OCI-LY3 (cell line): ENCODE data around the gene RPS24.

Experiments used
- H2AFZ ChIP-seq: fragments of 200-600, 300-600 bp; shearing (Covaris generic); 2 replicates; pipeline ENCODE4 v1.6.0; 2014; ENCODE audit warnings: antibody characterized with exemption, low read depth, low read length
- H3K27ac ChIP-seq: fragments of 200-600, 300-600 bp; sonication (generic); 2 replicates; pipeline ENCODE4 v1.5.1; 2014; ENCODE audit warnings: mild to moderate bottlenecking, low read length, moderate library complexity, mixed read lengths
- H3K27me3 ChIP-seq: fragments of 200-600, 300-600 bp; sonication (generic); 2 replicates; pipeline ENCODE4 v1.6.1; 2014; ENCODE audit warnings: low read depth, low read length, mixed read lengths
- H3K36me3 ChIP-seq: fragments of 200-600, 300-600 bp; sonication (generic); replicated peaks from 2 replicates; pipeline ENCODE3; 2014; ENCODE audit warnings: low read depth, low read length, mixed read lengths
- H3K4me1 ChIP-seq: fragments of 300-600, 200-600 bp; sonication (generic); 2 replicates; pipeline ENCODE4 v1.6.1; 2014; ENCODE audit warnings: low read length, mixed read lengths
- H3K4me2 ChIP-seq: fragments of 200-600, 300-600 bp; sonication (generic); 2 replicates; pipeline ENCODE4 v1.6.1; 2014; ENCODE audit warnings: low read length, mixed read lengths
- H3K4me3 ChIP-seq: fragments of 300-600, 200-600 bp; sonication (generic); 2 replicates; pipeline ENCODE4 v1.5.1; 2014; ENCODE audit warnings: antibody characterized with exemption, mild to moderate bottlenecking, low read length, moderate library complexity
- H3K79me2 ChIP-seq: fragments of 300-600, 200-600 bp; shearing (Covaris generic); 2 replicates; pipeline ENCODE4 v1.6.1; 2014; ENCODE audit warnings: mild to moderate bottlenecking, low read length, mixed read lengths
- H3K9ac ChIP-seq: fragments of 300-600, 200-600 bp; shearing (Covaris generic); 2 replicates; pipeline ENCODE4 v1.6.0; 2014; ENCODE audit warnings: mild to moderate bottlenecking, low read length, moderate library complexity
- H3K9me3 ChIP-seq: fragments of 200-600, 300-600 bp; shearing (Covaris generic); 2 replicates; pipeline ENCODE4 v1.6.1; 2014; ENCODE audit warnings: low read length, mixed read lengths; ENCODE audit not compliant: insufficient read depth
- H4K20me1 ChIP-seq: fragments of 200-600, 300-600 bp; sonication (generic); 2 replicates; pipeline ENCODE4 v1.6.1; 2016; ENCODE audit warnings: low read length, mixed read lengths; ENCODE audit not compliant: insufficient read depth
- CTCF ChIP-seq: fragments of 200-600, 300-600 bp; sonication (generic); IDR thresholded peaks from 2 replicates; pipeline ENCODE4 v1.5.1; 2014; ENCODE audit warnings: antibody characterized with exemption, low read length, low read depth
- EZH2phosphoT487 ChIP-seq: fragments of 200-600 bp; shearing (Covaris generic); IDR thresholded peaks from 2 replicates; pipeline ENCODE4 v1.6.1; 2018; ENCODE audit warnings: antibody characterized with exemption, mixed run types, low read depth

Gene RPS24

GRCh38 chr10:78078539-78079330, 45.1 kb downstream of the RPS24 start:
- Histone ChIP-seq H3K36me3 (no peaks in the 10 kb centered on the region), H3K4me3 (no peak overlapping the region), H3K9ac (no peak overlapping the region), H3K9me3 (no peaks in the 10 kb centered on the region), H3K4me1 (peaks cover 6% of the 10 kb centered on the region), H3K27ac (no peak overlapping the region), H3K79me2 (no peaks in the 10 kb centered on the region), H4K20me1 (no peaks in the 10 kb centered on the region), H2AFZ (no peak overlapping the region), H3K27me3 (no peaks in the 10 kb centered on the region), H3K4me2 (0 out of 2 replicates have a peak overlapping the region, but pooled peaks have one; percentile 18)
- no peak for TF ChIP-seq CTCF
- TF ChIP-seq EZH2phosphoT487, result no peak

- H4K20me1 ChIP-seq, result no peaks in the 10 kb centered on the region
- TF ChIP-seq CTCF (no peak), EZH2phosphoT487 (no peak)
- H3K4me2 ChIP-seq, result no peak overlapping the region
- H3K4me3 ChIP-seq, result no peak overlapping the region
- H3K36me3 ChIP-seq, result no peaks in the 10 kb centered on the region
- no peak overlapping the region for H3K27ac ChIP-seq
- no peaks in the 10 kb centered on the region for H3K79me2 ChIP-seq
- H3K9me3 ChIP-seq, result no peaks in the 10 kb centered on the region
- H2AFZ ChIP-seq, result no peak overlapping the region
- no peak overlapping the region for H3K9ac ChIP-seq
- no peaks in the 10 kb centered on the region for H3K27me3 ChIP-seq
- H3K4me1 ChIP-seq, result peaks cover 6% of the 10 kb centered on the region
These were observed 45.7 kb downstream of the RPS24 start for GRCh38 chr10:78079411-78079810.

DNA sequence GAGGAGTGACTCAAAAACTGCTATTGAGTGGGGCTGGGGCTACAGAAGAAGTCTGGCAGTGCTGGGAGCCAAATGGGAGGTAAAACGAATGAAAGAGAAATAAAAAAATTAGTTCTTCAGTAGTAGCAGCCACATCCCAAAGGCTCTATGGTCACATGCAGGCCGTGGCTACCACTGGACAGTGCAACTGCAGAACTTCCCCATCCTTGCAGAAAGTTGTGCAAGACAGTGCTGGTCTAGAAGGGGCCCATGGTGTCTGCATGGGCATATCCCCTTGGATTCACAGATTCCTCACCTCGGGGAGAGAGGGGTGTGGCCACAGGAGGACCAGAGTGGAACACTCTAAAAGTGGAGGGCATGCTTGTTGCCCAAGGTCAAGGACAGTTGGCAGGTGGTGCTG, 47.6 kb downstream of the RPS24 start:
- no peaks in the 10 kb centered on the region for H3K36me3 ChIP-seq
- H3K4me2 ChIP-seq, result no peak overlapping the region
- H3K79me2 ChIP-seq, result no peaks in the 10 kb centered on the region
- H2AFZ ChIP-seq, result no peak overlapping the region
- peaks cover 6% of the 10 kb centered on the region for H3K4me1 ChIP-seq
- H3K27me3 ChIP-seq, result no peaks in the 10 kb centered on the region
- no peaks in the 10 kb centered on the region for H4K20me1 ChIP-seq
- no peak overlapping the region for H3K4me3 ChIP-seq
- H3K9me3 ChIP-seq, result no peaks in the 10 kb centered on the region
- H3K27ac ChIP-seq, result no peak overlapping the region
- no peak for TF ChIP-seq CTCF
- no peak for TF ChIP-seq EZH2phosphoT487
- no peak overlapping the region for H3K9ac ChIP-seq

DNA sequence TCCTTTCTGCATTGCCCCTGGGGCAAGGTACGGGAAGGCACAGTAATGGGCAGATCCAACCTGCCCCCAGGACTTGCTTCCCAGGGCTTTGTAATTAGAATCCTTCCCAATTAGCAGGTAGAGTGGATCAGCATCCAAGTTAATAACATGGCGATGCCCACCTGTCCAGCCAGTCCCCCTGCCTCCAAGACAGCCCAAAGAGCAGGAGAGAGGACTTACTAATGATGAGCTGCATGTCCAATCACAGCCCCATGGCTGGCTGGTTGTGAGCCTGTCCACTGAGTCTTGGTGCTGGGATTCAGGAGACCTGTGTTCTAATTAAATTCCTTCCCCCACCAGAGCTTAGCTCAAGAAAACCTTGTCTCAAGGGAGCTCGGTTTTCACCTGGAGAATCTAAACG, 49.0 kb downstream of the RPS24 start:
- H3K4me3 ChIP-seq, result no peak overlapping the region
- no peaks in the 10 kb centered on the region for H3K9me3 ChIP-seq
- H3K27me3 ChIP-seq, result no peaks in the 10 kb centered on the region
- H3K9ac ChIP-seq, result no peak overlapping the region
- no peaks in the 10 kb centered on the region for H4K20me1 ChIP-seq
- H3K79me2 ChIP-seq, result no peaks in the 10 kb centered on the region
- no peak overlapping the region for H3K27ac ChIP-seq
- H3K4me2 ChIP-seq, result no peak overlapping the region
- peaks cover 6% of the 10 kb centered on the region for H3K4me1 ChIP-seq
- no peaks in the 10 kb centered on the region for H3K36me3 ChIP-seq
- no peak for TF ChIP-seq CTCF
- TF ChIP-seq EZH2phosphoT487, result no peak
- H2AFZ ChIP-seq, result no peak overlapping the region
